Stimulated activated CD8-positive, alpha-beta memory T cell treated with anti-CD3 and anti-CD28 coated beads, Interleukin-15, amount 100 ng/mL, for 48 hours (primary cell): ENCODE measurements around the gene ABCC5.

Source experiments
- DNase-seq, 2 donors: peaks; one replicate each; pipeline ENCODE4 v3.0.0-alpha.2; 2020; ENCODE audit warnings: low read depth in 2 of 2

Gene ABCC5

DNA sequence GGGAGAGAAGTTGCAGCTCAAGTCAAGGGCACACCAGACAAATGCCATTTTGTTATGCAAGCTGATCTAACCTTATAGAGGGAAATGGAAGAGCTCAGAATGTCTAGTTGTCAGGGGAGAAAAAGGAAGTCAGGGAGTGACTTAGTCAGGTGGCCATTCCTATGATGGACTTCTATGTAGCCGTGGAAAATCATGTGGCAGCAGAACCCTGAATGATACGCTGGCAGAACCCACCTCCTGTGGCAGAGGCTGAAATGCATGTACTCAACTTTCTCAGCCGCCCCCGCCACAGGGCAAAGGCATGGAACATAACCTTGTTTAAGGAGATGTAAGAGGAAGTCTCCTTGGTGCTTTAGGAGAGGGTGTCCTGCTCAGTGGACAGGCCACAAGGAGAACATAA, 95.3 kb downstream of the ABCC5 start:
- no peak for DNase-seq

DNA sequence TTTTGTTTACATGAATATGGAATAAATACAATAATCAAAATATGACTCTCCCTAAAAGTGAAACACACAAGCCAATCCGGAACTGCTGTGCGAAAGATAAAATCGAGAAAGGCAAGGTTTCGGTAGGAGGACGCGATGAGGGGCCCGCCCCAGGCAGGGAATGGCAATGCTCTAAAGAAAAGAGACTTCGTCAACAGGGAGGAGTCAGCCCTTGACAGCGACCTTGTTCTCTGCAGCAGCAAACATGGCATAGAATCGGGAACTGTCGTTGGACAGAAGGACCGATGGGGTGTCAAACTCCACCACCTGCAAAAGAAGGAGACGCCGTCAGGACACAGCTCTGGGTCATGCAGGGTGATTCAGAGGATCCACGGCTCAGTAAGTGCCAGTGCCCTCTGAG, 96.6 kb downstream of the ABCC5 start:
- no peak for DNase-seq

DNA sequence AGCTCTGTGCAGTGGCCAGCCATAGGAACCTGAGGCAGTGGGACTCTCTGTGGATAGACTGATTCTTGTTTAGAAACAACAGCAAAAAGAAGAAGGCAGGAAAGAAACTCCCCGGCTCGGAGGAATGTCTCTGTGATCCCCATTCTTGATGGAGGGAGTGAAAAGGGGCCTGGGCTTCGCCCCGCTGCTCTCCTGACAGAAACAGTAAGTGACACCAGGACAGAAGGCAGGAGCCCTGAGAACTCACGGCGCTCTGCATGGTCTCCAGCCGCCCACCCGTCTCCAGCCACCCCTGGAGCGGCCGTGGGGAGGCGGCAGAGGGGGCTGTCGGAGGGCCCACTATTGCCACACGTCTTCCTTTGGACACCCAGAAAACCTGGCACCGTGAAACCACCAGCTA, 97.3 kb downstream of the ABCC5 start:
- no peak for DNase-seq

DNA sequence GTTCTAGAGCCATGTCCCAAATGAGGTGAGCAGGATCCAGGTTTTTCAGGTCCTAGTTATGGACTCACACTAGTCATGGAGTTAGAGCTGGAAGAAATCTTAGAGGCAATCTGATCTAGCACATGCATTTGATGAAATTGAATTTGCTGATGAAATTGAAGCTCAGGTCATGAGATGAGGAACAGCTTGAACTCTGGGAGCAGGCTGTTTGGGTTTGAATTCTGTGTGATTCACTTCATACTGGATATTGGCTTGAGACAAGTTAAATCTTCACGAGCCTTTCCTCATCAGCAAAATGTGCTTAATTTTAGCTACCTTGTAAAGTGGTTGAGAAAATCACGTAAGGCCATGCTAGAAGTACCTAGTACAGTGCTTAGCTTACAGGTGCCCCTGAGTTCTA, 99.5 kb downstream of the ABCC5 start:
- DNase-seq: no peak

DNA sequence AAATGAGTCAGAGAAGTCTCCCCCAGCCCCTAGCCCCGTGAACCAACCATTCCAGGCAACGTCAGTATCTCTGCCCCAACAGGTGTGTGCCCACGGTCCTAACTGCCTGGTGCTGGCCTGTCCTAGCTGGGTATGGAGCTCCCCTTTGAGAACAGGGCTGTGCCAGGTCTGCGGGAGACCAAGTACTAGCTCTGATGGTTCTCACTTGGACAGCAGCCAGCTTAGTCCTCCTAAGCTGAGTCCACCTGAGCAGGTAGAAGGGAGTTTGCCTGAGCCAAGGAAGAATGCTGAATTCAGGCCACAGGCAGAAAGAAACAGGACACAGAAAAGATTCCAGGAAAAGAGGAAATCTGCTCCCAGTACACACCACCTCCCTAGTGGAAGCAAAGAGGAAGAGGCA, 99.9 kb downstream of the ABCC5 start:
- no peak for DNase-seq

DNA sequence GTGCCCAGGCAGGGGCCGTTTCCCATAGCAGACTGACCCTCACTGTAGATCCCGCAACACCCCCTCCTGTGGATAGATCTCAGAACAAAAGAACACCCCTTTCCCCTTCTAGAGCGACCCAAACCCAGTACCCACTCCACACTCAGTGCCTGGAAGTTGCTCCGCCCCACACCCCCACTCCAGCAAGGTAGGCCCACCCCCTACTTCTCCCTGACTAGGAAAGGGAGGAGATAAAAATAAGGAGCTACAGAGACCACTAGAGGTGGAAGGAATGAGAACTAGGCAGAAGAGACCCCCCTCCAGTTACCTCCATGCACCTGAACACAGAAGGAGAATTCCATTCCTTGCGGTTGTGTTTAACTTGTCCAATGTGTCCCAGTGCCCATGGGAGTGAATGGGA, 102.8 kb downstream of the ABCC5 start:
- DNase-seq: no peak

DNA sequence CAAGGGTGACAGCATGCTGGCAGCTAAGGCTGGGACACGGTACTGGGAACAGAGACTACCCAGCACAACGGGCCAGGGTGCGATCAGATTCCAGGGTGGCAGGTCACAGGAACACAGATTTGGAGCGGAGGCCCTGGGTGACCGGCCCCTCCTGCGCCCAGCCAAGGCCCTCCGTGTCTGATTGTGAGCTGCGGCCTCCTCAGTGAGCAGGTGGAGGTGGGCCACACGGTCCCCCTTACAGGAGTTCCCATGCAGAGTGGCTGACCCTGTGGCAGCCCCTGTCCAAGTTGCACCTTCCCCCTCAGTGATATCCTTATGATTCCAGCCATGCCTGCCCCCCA, 104.1 kb downstream of the ABCC5 start:
- DNase-seq: no peak

DNA sequence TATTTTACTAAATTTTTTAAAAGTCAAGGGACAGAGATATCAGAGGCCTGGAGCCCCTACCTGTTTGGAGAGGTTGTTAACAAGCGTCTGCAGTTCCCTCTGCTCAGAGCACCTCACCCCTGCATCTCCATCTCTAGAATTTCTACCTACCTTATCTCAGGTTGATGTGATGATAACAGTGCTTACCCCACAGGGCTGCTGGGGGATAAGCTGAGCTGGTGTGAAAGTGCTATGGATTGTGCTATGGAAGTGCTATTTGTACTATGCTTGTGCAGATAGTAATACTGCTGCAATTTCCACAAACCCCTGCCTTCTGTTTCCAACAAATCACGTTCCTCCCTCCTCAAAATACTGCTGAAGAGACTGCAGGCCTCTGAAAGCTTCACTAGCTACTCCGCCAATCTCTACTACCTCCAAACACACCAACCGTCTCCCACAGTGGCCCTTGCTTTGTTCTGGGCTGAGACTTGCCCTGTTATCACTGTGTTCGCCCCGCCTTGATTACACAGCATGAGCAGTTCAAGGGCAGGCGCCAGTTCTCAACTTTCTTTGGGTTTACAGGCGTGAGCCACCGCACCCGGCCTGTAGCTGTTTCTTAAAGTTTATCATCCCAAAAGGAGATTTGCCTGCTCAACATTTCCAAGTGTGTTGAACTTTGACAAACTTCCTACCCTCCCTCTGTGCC, 104.6 kb downstream of the ABCC5 start:
- no peak for DNase-seq

DNA sequence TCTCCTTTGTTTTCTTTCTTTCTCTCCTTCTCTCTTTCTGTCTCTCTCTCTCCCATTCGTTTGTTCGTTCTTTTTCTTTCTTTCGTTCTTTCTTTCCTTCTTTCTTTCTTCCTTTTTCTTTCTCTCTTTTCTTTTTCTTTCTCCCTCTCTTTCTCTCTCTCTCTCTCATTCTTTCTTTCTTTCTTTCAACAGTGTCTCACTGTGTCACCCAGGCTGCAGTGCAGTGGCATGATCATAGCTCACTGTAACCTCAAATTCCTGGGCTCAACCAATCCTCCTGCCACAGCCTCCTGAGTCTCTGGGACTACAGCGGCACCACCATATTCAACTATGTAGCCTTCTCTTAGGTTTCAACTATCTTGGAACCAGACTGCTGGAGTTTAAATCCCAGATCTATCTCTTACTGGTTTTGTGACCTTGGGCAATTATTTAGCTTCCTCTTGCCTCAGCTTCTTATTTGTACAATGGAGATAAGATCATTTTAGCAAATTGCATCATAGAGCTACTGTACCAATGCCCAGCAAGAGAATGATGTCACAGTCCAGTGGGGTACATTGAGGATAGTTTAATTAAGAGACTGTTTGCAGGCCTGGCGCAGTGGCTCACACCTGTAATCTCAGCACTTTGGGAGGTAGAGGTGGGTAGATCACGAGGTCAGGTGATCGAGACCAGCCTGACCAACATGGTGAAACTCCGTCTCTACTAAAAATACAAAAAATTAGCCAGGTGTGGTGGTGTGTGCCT, 105.7 kb downstream of the ABCC5 start:
- no peak for DNase-seq

DNA sequence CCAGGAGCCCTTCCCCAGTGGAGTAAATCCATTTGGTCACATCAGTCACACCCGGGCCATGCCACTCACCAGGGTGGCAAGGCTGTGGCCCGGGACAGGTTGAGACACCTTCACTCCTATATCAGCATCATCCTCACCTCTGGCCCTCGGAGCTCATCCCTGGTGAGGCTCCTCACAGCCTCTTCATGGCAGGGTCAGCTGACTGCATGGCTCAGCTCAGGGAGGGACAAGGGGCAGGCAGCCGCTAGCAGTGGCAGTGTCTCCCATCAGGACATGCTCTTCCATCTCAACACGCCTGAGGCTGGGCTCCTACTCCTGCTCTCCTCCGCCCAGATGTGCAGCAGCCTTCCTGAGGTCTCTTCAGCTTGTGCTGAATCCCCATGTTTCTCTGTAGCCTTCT, 106.6 kb downstream of the ABCC5 start:
- no peak for DNase-seq

DNA sequence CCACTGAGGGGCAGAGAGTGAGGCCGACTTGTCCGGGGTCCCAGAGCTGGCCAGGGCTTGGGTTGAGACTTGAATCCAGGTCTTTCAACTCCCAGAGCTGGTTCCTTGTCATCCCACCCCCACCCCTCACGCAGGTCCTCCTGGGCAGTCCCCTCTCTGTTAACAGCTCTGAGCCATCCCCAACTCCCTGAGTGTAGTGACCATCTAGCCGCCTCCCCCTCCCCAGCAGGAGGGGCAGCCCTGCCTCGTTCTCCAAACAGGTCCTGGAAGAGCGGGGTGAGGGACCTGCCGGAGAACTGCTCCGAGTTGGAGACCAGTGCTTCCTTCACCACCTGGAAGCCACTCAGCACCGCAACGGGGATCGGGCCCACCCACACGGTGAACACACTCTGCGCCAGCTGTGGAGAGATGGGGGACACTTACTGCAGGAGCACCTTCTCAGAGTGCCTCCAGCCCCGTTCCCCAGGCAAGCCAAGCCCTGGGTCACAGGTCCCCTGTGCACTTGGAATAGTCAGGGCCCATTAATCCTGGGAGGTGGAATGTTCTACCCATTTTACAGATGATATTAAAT, 108.6 kb downstream of the ABCC5 start:
- DNase-seq: no peak

DNA sequence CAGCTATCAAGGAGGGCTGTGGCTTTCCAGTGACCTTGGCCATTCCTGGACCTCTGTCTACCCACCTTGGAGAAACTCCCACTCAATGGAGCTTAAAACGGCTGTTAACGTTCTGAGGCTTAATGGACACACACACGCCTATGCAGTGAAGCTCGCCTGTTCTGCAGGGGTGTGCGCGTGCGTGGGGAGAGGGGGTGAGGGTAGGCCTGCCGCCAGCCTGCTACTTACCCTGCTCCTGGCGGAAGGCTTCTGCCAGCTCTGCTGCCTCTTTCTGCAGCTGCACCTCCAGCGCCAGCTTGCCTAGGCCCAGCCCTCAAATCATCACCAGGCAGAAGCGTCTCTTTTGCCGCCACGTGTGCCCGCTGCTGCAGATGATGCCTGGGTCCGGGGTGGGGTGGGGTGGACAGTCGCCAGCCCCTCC, 109.8 kb downstream of the ABCC5 start:
- DNase-seq: no peak

DNA sequence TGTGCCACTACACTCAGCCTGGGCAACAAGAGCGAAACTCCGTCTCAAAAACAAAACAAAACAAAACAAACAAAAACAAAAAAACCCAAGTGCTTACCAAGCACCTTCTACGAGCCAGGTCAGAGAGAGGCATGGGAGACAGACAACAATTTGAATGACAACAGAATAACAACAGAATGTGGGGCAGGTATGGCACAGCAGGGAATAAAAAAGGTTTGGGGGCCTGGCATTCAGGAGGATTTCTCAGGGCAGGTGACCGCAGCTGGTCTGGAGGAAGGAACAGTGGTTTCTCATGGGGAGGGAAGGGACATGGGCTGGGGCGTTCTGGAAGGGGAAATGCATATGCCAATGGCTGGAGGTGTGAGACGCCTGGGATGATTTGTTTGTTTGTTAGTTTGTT, 110.5 kb downstream of the ABCC5 start:
- no peak for DNase-seq

DNA sequence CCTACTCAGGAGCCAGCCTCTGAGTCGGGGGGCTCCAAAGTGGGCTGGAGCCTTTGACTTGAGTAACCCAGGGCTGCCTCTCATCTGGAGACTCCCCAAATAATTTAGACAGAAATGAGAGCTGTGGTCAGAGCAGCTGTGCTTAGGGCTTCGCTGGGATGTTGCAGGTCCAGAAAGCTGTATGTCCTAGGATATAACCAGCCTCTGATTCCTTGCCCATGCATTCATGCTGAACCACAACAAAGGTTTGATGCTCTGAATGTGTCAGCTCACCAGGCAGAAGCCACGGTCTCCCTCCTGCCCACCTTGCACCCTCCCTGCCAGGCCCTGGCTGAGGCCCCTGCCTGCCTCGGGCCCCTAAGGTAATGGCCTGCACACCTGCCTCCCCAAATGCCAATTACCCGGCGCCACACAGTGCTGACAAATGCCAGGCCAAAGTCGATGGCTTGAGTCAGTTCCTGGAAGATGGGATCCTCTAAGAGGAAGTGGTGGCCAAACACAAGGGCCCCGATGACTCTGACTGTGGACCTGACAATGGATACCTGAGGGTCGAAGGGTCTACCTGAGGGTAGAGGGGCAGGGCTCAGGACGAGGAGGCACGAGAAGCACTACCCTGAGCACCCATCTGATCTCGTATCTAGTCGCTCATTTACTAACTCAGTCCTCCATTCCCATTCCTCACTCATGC, 111.3 kb downstream of the ABCC5 start:
- no peak for DNase-seq

DNA sequence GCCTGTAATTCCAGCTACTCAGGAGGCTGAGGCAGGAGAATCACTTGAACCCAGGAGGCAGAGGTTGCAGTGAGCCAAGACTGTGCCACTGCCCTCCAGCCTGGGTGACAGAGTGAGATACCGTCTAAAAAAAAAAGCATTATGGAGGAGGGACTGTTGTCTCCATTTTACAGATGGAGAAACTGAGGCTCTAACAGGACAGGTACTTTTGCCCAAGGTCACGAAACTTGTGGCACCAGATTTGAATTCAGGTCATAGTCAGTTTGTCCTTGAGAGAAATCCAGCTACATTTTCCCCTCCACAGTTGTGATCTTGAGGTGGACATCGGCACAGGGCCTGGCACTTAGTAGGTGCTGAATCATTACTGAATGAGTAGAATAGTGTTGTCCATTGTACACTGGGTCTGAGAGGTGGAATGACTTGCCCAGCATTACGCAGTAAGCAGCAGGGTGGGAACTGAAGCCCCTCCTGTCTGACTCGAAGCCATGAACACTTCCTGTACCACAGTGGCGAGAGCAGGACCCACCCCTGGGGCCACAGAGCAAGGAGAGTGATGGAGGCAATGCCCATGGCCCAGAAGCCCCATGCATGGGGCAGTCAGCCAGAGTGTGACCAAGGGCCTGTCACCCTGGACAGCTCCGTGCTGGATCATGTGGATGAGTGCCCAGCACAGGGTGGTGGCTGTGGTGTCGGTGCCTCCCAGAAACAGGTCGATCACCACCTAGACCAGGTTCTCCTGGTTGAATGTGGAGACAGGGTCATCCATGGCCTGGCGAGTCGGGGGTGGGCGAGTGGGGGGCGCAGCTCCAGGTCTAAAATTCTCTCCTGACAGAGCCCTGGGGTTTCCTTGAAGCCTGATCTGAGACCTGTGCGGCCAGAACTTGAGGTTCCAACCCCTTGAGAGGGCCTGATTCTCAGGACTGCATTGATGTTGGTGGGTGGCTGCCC, 112.6 kb downstream of the ABCC5 start:
- no peak for DNase-seq

DNA sequence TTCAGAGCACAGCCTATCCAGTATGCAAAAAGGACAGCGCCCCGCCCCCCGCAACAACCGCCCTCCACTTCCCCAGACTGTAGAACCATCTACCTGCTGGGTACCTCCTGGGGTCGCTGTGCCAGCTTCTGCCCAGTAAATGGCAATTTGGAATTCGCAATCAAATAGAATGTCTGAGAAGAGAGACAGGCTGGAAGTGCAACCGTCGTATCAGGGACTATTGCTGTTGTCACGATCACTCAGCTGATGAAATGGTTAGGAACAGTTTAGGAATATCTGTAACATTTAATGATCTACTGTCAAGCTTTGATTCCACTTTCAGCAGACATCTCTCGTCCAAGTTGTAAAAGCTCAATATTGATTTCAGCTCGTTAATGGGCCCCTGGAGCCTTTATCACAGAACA, 119.7 kb downstream of the ABCC5 start:
- no peak for DNase-seq

DNA sequence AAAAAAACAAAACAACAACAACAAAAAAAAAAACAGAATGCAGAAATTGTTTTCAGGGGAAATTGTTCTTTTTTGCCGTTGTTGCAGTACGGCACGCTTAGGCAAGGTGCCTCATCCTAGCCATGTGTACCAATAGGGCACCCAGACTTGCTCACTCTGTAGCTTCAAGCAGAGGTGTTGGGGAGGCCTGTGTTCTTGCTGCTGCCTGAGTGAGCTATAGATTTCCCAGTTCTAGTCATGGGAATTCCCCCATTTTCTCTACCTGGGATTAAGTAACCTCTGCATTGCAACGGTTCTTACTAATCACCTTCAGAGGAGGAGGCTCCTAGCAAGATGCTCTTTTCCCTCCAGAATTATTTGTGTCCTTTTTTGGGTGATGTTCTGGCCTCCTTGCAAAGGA, 120.1 kb downstream of the ABCC5 start:
- no peak for DNase-seq

DNA sequence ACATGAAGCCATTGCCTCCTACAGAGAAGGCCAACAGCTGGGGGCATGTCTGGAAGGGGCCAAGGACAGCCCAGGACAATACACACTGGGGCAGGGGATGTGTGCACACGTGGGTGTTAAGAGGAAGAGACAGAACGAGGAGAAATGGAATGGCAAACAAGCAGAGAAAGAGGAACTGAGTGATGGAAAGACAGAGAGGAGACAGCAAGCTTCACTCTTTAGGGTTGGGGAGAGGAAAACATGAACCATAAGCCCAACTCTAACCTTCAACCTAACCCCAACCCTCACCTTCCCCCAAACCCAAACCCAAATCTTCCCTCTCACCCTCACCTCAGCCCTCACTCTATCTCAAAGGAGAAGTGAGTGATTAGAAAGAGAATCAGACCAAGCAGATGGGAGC, 121.1 kb downstream of the ABCC5 start:
- DNase-seq: no peak

DNA sequence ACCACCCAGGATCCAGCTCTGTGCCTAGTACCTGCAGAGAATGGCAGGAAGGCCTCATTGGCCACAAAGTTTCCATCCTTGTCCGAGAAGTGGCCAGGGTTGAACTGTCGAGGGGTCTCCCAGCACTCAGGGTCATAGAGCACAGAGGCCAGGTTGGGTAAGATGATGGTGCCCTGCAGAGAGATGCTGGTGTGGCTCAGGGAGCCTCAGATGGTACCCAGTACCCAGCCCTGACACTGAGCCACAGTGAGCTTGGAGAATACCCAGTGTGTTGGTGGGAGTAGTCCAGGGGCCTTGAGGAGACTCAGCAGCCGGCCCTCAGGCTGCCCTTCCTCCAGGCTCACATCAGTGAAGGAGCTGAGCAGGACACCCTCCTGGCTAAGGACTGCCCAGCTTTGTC, 121.5 kb downstream of the ABCC5 start:
- DNase-seq: no peak

DNA sequence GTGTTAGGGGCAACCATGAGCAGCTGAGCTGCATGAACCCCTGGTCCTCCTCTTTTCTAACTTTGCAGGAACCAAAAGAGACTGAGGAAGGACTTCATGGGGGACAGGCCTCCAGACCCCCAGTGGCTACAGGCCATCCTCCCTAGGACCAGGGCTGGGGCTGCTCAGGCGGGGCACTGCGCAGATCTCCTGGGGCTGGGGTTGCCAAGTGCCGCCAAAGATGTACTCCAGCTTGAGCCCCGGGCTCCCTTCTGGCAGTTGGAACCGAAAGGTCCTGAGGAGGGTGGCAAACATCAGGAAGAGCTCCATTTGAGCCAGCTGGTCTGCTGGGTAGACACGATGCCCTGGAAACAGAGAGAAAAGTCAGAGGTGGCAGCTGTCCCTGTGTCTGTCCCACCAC, 121.9 kb downstream of the ABCC5 start:
- DNase-seq: no peak

DNA sequence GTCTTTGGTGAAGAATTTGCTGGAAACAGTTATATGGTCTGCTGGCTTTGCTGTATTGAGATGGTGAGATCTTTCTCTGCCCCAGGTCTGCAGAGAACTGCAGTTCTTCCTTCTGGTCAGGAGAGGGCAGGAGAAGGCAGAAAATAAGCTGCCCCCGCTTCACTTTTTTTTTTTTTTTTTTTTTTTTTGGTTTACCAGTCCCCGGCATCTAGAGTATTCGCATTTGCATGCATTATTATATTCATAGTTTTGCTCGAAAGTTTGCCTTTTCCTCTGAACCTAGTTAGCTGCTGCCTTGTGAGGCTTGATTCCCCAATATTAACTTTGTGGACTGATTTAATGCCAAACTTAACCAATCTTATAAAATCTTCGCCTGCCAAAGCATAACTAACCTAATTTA, 122.4 kb downstream of the ABCC5 start:
- no peak for DNase-seq
